GM21737 (cell line): ENCODE measurements around the gene OR4A16.

Source experiments
- ATAC-seq: cut with Tn5 transposase; IDR thresholded peaks from one replicate; pipeline ENCODE4 v1.9.1; 2021; ENCODE audit warnings: mild to moderate bottlenecking, moderate library complexity; ENCODE audit not compliant: unreplicated experiment

Gene OR4A16, protein sequence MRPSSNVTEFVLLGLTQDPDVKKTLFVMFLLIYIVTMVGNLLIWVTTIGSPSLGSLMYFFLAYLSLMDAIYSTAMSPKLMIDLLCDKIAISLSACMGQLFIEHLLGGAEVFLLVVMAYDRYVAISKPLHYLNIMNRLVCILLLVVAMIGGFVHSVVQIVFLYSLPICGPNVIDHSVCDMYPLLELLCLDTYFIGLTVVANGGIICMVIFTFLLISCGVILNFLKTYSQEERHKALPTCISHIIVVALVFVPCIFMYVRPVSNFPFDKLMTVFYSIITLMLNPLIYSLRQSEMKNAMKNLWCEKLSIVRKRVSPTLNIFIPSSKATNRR

DNA sequence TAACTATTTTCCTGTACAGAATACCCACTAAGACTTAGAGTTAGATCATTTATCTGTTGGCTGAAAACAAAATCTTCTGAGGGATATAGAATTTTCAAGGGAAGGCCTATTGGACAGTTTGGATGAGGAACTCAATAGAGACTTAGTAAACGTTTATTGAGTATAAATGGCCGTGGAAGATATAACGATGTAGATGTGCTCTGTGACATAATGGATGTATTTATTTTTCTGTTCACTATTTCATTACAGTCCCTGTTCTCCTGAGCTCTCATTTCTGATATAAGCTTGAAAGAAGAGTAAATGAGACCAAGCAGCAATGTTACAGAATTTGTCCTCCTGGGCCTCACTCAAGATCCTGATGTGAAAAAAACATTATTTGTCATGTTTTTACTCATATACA is at the start of gene OR4A16:
Gene OR4A16 (plus strand): TSS at position 301 of the 400 bp plus-strand sequence. CDS start 0 bp downstream, at position 301.
- no peak for ATAC-seq

DNA sequence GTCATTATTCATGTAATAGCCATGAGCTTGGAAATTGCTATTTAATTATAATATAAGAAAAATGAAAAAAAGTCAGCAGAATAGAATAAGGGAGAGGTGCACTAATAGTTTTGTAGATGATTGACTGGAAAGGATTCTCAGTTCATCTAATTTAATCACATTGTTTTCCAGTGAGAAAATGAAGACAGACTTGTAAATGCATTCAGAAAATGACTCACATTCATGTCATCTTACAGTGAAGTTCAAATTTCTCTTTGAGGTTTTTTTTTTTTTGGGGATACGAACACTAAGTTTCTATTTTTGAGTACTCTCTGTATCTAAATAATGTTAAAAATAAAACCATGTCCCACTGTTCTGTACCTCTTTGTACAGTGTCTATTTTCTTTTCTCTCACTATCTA is 18.5 kb upstream of the OR4A16 start:
- no peak for ATAC-seq

DNA sequence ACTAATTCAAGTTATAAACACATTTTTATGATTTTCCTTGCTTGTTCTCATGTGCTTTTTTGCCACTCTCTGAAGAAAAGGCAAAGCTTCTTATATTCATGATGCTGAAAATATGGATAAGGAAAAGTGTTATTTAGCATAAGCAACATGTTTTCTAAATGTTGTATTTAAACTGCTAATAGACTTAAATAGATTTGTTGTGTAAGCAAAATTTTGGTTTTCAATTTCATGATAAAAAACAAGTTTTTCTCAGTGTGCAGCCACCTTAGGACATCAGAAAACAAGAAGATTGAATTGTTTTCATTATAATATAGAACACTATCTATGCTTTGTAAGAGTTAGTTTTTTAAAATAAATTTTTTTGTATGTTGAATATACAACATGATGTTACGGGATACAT is 2.3 kb downstream of the OR4A16 start:
- ATAC-seq, result no peak

DNA sequence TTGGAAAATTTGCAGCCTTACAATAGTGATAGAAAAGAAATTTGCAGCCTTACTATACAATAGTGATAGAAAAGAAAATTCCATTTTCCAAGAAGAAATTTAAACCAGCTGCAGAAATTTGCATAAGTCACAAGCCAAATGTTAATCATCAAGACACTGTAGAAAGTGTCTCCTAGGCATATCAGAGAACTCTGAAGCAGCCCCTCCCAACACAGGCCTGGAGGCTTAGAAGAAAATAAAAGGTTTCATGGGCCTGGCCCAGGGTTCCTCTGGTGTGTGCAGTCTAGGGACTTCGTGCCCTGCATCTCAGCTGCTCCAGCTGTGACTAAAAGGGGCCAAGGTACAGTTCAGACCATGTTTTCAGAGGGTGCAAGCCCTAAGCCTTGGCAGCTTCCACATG is 6.0 kb downstream of the OR4A16 start:
- ATAC-seq, result no peak

DNA sequence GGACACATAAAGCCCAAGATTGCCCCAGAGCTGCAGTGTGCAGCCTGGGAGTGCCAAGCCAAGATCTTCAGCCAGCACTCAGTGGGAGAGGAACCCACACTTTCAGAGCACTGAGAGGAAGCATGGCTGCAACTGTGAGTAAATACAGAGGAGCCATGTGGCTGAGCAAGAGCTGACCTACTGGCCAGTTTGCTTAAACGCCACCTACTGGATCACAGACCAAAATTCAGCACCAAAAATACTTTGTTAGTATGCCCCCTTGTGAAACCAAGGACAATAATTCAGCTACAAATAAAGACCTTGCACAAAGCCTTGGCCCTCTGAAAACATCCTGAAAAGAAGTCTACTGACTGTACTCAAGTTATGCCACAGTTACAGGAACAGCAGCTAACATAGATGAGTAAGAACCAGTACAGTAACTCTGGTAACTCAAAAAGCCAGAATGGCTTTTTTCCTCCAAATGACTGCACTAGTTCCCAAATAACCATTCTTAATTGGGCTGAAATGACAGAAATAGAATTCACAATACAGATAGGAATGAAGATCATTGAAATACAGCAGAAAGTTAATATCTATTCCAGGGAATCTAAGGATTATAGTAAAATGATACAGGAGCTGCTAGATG is 14.7 kb downstream of the OR4A16 start:
- ATAC-seq, result no peak

DNA sequence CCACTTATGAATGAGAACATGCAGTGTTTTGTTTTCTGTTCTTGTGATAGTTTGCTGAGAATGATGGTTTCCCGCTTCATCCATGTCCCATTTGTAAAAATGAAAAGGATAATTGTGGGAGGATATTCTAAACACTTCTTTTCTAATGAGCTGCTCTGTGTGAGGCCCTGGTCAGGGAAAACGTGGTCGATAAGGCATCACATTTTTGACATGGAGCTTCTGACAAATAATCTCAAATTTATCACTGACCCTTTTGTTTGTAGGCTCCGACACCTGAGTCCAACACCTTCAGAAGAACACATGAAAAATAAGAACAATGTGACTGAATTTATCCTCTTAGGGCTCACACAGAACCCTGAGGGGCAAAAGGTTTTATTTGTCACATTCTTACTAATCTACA is 24.7 kb downstream of the OR4A16 start, which contains the start of gene OR4A15:
Gene OR4A15 (plus strand): TSS at position 301 of the 400 bp plus-strand sequence. CDS start 0 bp downstream, at position 301.
- ATAC-seq, result no peak
